Measurements from ENCODE around the gene XPO4. TPM values are rescaled to one million over a fixed set of nuclear protein-coding genes. Genes with fewer than 3 reads are reported as not detected.

The XPO4 gene
- total and polyA plus RNA-seq, 9 donors = 4.3 to 20.6 (median 13.4) TPM

DNA sequence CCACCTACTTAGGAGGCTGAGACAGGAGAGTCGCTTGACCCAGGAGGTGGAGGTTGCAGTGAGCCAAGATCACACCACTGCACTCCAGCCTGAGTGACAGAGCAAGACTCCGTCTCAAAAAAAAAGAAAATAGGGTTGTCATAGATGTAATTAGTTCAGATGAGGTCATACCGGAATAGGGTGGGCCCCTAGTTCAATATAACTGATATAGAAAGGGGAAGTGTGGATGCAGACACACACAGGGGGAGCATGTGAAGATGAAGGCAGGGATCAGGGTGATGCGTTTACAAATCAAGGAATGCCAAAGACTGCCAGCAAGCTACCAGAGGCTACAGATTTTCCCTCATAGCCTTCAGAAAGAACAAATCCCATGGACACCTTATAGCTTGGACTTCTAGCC, 104.5 kb downstream of the XPO4 start:
- H3K27me3 ChIP-seq = no peaks in the 10 kb centered on the region
- no peak for DNase-seq
- WGBS, 3 donors = 90 to 95% (median 92%) methylated on average over 4 of the region's 4 CpGs
- no peaks in the 10 kb centered on the region for H3K4me1 ChIP-seq (ENCODE audit: insufficient read depth)
- no peaks in the 10 kb centered on the region for H3K9me3 ChIP-seq
- no peaks in the 10 kb centered on the region for H3K36me3 ChIP-seq
- no peak for TF ChIP-seq POLR2A (IDR thresholded peaks at IDR 0.05)
- TF ChIP-seq, protein P1, sequence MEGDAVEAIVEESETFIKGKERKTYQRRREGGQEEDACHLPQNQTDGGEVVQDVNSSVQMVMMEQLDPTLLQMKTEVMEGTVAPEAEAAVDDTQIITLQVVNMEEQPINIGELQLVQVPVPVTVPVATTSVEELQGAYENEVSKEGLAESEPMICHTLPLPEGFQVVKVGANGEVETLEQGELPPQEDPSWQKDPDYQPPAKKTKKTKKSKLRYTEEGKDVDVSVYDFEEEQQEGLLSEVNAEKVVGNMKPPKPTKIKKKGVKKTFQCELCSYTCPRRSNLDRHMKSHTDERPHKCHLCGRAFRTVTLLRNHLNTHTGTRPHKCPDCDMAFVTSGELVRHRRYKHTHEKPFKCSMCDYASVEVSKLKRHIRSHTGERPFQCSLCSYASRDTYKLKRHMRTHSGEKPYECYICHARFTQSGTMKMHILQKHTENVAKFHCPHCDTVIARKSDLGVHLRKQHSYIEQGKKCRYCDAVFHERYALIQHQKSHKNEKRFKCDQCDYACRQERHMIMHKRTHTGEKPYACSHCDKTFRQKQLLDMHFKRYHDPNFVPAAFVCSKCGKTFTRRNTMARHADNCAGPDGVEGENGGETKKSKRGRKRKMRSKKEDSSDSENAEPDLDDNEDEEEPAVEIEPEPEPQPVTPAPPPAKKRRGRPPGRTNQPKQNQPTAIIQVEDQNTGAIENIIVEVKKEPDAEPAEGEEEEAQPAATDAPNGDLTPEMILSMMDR (IDR thresholded peaks at IDR 0.05) = no peak
- TF ChIP-seq EP300 (IDR thresholded peaks at IDR 0.05) = no peak
- H3K4me3 ChIP-seq = no peak overlapping the region
- intact Hi-C loops (cut with DNase I) = no loop called here
- H3K27ac ChIP-seq = no peak overlapping the region

DNA sequence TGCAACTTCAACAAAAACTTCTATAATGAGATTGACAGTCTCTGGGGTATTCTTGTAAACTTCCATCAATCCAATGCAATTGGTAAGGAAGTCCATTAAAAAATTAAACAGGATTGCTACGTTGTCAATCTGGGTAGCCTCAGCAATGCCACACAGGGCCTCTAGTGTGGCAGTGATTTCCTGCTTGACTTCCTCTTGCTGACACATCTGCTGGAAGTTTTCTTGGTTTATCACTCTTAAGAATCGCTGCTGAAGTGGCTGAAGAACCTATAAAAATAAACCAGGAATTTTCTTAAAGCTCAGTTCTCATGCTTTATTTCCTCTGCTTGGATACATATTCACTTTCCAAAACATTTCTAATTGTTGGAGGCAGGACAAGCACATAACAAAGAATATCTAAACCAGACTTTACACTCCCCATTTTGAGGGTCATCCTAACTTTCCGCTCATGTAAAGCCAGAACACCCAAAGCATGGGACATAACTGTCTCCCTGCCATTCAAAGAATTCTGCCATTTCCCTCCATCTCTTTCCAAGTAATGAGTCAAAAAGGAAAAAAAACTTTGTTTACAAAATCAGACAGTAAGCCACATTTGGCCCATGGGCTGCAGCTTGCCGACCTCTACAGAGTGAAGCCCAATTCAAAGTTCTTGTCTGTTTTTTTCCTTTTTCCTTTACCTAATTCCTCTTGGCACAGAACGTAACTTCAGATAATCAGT, 105.6 kb downstream of the XPO4 start:
- intact Hi-C loops (cut with DNase I) = no loop called here
- WGBS, 3 donors = 67 to 68% (median 67%) methylated on average over 5 of the region's 5 CpGs
- Histone ChIP-seq H3K36me3 (no peaks in the 10 kb centered on the region), H3K27me3 (no peaks in the 10 kb centered on the region), H3K4me3 (no peak overlapping the region), H3K27ac (no peak overlapping the region), H3K9me3 (no peaks in the 10 kb centered on the region), H3K4me1 (ENCODE audit: insufficient read depth) (no peaks in the 10 kb centered on the region)
- DNase-seq = no peak
- no peak for TF ChIP-seq POLR2A (IDR thresholded peaks at IDR 0.05)
- no peak for TF ChIP-seq EP300 (IDR thresholded peaks at IDR 0.05)
- TF ChIP-seq, protein P1 (IDR thresholded peaks at IDR 0.05) = no peak

DNA sequence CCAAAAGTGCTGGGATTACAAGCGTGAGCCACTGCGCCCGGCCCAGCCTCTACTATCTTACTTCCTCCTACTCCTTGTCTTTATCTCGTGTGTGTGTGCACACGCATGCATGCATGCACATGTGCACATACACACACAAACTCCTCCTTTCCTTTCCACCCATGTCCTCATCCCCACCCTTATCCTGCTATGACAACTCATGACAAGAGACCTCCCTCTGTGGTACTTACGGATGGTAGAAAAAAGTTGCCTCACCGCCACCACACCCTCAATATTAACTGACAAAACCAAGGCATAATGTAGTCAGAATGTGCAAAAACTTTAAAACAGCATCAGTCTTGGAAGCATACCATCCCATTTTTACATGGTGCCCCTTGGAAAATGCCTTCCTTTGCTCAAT, 112.9 kb downstream of the XPO4 start:
- Histone ChIP-seq H3K9me3 (no peaks in the 10 kb centered on the region), H3K27ac (no peak overlapping the region), H3K27me3 (no peaks in the 10 kb centered on the region), H3K36me3 (no peaks in the 10 kb centered on the region), H3K4me1 (ENCODE audit: insufficient read depth) (no peaks in the 10 kb centered on the region), H3K4me3 (no peak overlapping the region)
- intact Hi-C loops (cut with DNase I) = loop anchor here in 1 of 4 donors (5.0 kb wide), 1 partner anchor 142 kb away; no protein-coding TSS in a partner anchor
- no peak for DNase-seq
- 95 to 97% (median 97%) methylated on average over 7 of the region's 7 CpGs for WGBS, 3 donors
- TF ChIP-seq POLR2A (IDR thresholded peaks at IDR 0.05) (no peak), EP300 (IDR thresholded peaks at IDR 0.05) (no peak)
- TF ChIP-seq, protein P1 (IDR thresholded peaks at IDR 0.05) = no peak

DNA sequence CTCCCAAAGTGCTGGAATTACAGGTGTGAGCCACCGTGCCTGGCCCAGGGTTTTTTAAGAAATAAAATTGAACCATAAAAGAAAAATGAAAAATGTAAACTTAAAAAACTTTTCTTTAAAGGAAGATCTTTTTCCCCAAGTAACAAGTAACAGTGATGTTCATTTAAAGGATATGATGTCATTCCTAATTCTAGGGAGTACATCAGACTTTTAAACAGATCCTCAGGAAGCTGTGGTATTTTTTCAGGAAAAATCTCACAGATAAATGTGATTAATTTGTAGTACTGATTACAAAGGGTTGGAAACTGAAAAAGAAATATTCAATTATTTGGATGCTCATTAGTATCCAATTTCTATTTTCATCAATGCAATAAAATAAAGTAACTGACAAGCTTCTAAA, 114.2 kb downstream of the XPO4 start:
- intact Hi-C loops (cut with DNase I) = no loop called here
- Histone ChIP-seq H3K36me3 (no peaks in the 10 kb centered on the region), H3K27ac (no peak overlapping the region), H3K4me3 (no peak overlapping the region), H3K4me1 (ENCODE audit: insufficient read depth) (no peaks in the 10 kb centered on the region), H3K27me3 (no peaks in the 10 kb centered on the region), H3K9me3 (no peaks in the 10 kb centered on the region)
- DNase-seq = no peak
- 96 to 100% (median 100%) methylated on average over 1 of the region's 1 CpG for WGBS, 3 donors
- TF ChIP-seq EP300 (IDR thresholded peaks at IDR 0.05) = no peak
- TF ChIP-seq, protein P1 (IDR thresholded peaks at IDR 0.05) = no peak
- TF ChIP-seq POLR2A (IDR thresholded peaks at IDR 0.05) = no peak

Measured in ovary (tissue), 9 donors.